HG03039 (cell line): Measurements from ENCODE around the gene AARSD1.
"Not testable (repeated sequence)": the region's sequence is repeated elsewhere in the genome, so short reads cannot be mapped to it uniquely, and the experiment has no call there.

Source experiments
- ATAC-seq: cut with Tn5 transposase; IDR thresholded peaks from one replicate; pipeline ENCODE4 v1.9.1; 2021; ENCODE audit warnings: mild to moderate bottlenecking, moderate library complexity; ENCODE audit not compliant: unreplicated experiment

Gene AARSD1

DNA sequence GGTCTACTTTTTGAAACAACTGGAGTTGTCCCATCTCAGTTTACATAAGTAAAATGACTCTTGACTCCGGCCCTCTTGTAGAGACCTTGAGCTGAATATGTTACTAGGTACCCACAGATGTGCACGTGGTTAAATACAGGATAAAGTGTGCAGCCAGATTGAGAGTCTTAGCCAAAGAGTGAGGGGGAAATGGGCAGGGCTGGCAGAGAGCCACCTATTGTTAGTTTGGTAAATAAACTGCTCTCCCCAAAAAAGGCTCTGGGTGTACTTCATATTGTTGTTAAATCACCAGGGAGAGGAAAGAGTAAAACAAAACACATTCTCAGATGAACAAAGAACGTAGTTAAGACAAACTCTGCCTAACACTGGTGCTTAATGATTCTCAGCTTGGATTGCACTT, 43.3 kb downstream of the AARSD1 start:
- ATAC-seq: no peak

DNA sequence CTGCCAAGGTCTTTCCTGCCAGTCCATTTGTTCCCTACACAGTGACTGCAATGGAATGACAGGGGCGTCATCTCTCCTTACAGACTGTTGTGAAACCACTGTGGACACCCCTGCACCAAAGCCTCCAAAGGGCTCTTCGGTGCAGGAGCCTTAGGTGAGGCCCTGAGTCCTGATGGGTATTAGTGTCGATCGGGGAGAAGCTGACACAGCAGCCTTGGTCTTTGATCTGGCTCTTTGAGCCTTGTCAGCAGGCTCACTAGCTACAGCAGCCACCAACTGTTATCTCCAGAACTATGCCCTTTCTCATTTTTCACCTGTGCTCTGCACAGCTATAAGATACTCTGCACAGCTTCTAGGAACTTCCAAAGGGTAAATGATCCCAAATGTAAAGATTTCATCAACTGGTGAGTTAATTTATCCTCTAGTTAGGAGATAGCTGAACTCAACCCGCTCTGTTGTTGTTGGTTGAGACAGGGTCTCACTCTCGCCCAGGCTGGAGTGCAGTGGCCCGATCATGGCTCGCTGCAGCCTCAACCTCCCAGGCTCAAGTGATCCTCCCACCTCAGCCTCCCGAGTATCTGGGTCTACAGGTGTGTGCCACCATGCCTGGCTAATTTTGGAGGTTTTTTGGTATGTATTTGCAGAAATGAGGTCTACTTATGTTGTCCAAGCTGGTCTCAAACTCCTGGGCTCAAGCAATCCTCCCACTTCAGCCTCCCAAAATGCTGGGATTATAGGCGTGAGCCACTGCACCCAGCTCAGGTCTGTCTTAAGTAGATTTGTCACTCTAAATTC, 44.0 kb downstream of the AARSD1 start:
- ATAC-seq: no peak

DNA sequence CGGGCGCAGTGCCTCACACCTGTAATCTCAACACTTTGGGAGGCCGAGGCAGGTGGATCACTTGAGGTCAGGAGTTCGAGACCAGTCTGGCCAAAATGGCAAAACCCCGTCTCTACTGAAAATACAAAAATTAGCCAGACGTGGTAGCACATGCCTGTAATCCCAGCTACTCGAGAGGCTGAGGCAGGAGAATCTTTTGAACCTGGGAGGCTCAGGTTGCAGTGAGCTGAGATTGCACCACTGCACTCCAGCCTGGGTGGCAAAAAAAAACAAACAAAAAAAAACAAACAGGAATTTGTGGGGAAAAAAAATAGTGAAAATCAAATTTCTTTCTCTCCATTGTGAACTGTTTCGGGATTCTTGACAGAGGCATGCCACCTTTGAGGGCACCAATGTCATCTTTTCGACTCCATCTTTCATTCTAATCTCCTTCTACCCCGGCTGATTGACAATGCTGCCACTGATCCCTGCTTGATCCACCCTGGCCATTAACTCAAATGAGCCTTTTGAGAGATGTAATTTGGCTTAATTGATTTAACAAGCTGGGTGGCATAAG, 44.7 kb downstream of the AARSD1 start:
- not testable (repeated sequence) for ATAC-seq

DNA sequence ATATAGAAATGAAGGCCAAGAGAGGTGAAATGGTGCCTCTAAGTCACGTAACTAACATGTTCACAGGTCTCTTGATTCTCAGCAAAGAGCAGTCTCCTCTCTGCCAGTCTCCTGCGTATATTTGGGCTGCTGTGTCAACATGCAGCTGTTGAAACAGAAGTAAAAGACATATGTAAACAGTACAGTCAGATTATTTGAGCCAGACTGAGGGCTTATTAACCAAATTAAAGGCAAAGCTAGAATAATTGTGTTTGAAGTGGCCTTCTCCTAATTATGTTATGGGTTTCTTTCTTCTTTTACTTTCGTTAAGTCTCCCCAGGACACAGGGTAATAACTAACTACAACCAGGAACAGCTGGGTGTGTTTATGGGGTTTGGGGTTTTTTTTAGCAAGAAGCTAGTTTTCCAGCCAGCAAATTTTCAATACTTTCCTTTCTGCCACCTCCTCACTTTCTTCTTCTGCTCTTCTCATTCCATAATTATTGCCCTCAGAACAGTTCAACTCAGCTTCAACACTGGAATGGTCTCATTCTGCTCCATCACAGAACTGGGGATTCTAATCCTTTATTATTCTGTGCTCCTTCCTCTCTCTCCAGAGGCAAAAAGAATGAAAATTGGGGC, 45.2 kb downstream of the AARSD1 start:
- no peak for ATAC-seq

DNA sequence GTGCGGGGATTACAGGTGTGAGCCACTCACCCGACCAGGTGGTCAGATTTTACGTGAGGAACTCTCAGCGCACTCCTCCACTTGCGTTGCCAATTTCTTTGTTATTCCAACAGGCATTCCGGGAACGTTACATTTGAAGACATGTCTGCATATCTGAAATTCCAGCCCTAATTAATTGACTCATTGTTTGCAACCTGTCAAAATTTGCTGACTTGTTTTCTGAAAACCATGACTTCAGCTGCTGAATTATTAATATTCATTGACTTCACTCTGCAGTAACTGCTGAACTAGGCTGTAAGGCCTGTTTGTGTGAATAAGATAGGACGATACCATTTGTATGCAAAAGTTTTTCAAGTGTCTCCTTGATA, 47.0 kb downstream of the AARSD1 start:
- ATAC-seq: no peak

DNA sequence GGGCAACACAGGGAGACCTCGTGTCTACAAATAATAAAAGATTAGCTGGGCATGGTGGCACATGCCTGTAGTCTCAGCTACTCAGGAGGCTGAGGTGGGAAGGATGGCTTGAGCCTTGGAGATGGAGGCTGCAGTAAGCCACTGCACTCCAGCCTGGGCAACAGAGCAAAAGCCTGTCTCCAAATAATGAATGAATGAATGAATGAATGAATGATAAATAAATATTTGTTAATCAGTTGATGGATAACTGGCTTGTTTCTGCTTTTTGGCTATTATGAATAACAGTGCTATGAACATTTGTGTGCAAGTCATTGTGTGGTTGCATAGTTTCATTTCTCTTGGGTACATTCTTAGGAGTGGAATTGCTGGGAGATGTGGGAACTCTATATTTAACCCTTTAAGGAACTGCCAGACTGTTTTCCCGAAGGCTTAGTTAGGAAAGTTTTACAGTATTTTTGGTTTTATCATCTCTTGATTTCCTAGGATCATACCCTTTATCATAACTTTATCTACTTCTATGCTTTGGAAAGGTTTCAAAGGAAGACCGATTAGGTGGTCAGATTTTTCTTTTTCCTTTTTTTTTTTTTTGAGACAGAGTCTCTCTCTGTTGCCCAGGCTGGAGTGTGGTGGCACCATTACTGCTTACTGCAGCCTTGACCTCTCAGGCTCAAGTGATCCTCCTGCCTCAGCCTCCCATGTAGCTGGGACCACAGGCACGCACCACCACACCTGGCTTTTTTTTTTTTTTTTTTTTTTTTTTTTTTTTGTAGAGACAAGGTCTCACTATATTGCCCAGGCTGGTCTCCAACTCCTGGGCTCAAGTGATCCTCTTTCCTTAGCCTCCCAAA, 47.6 kb downstream of the AARSD1 start:
- ATAC-seq: not testable (repeated sequence)

DNA sequence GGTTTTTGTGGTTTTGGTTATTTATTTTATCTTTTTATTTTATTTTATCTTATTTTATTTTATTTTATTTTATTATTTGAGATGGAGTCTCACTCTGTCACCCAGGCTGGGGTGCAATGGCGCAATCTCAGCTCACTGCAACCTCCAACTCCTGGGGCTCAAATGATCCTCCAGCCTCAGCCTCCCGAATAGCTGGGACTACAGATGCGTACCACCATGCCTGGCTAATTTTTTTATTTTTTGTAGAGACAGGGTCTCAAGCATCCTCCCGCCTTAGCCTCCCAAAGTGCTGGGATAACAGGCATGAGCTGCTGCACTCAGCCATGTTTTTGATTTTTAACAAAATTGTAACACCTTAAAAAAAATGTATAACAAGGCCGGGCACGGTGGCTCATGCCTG, 49.0 kb downstream of the AARSD1 start:
- not testable (repeated sequence) for ATAC-seq

DNA sequence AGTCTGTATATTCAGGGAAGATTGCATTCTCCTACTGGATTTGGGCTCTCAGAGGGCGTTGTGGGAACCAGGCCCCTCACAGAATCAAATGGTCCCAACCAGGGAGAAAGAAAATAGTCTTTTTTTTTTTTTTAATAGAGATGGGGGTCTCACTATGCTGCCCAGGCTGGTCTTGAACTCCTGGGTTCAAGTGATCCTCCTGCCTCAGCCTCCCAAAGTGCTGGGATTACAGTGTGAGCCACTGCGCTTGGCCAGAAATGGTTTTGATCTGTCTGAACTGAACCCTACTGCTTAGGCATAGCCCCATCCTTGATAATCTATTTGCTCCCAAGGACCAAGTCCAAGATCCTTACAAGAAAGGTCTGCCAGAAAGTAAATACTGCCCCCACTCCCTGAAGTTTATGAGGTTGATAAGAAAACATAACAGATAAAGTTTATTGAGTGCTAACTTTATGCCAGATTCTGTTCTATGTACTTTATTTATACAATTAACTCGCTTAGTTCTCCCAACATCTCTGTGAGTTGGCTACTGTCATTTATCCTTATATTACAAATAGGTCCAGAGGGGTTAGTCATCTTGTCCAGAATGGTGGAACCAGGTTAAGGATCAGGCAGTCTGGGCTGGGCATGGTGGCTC, 50.2 kb downstream of the AARSD1 start:
- no peak for ATAC-seq

DNA sequence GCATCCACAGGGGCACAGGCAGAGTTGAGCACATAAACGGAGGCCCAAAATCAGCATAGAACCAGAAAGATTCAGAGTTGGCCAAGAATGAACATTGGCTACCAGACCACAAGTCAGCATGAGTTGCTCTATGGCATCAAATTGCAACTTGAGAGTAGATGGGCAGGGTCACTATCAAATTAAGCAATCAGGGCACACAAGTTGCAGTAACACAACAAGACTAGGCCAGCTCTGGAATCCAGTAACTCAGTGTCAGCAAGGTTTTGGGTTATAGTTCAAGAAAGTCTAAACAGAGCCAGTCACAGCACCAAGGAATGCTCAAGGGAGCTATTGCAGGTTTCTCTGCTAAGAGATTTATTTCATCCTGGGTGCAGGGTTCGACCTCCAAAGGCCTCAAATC, 50.7 kb downstream of the AARSD1 start:
- ATAC-seq: no peak

DNA sequence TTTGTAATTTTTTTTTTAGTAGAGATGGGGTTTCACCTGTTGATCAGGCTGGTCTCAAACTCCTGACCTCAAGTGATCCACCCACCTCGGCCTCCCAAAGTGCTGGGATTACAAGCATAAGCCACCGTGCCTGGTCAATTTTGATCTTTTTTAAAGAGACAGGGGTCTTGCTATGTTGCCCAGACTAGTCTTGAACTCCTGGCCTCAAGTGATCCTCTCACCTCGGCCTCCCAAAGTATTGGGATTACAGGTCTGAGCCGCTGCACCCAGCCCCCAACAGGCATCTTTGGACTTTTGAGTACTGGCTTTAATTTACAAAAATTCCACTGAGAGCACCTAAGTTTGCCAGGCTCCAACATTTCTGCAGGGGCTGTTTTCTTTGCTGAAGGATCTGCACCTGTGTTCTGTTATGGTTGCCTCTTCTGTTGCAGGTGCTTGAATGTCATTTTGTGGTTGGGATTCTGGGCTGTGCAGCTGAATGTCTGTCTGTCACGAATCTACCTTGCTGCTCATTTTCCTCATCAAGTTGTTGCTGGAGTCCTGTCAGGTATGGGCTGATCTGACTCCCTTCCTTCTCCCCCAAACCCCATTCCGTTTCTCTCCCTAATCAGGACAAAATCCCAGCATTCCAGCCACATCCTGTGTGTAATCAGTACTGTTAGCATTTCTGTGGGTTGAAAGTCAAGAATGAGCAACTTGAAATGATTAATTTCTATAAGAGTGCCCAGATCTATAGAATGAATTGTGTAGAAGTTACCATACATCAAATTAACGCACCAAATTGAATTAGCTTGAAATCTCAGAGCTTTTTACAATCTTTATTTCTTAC, 55.2 kb downstream of the AARSD1 start:
- ATAC-seq: no peak

DNA sequence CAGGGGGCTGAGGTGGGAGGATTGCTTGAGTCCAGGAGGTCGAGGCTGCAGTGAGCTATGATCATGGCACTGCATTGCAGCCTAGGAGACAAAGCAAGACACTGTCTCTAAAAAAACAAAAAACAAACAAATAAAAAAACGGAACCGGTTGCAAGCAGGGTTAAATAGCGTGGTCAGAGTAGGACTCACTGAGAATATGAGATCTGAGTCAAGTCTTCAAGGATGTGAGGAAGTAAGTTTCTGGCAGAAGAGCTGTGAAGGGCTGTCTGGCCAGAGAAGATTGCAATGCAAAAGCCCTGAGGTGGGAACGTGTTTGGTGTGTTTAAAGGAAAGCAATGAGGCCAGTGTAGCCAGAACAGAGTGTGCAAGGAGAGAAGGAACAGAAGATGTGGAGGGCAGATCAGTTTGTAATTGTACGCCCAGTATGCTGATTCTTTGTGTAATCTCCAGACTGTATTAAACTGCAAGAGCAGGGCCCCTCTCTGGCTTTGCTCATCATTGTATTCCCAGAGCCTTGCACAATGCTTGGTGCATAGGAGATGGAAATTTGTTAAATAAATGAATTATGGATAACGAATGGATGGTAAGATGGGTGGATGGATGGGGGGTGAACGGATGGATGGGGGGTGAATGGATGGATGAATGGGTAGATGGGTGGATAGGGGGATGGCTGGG, 57.3 kb downstream of the AARSD1 start:
- ATAC-seq: no peak

DNA sequence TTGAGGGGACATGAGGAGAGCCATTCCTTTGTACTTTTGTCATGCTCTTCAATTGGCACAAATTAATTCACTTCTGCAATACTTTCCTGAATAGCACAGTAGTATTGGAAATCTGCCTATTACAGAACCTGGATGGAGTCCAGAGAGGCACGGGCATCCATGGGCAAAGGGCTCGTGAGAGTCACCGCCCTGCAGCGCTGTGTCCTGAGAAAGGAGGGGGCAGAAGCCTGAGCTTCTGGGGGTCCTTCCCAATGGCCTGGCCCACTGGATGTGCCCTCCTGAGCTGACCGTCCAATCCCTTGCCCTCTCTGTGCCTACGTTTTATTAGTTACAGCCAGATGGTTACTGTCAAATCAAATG, 60.2 kb downstream of the AARSD1 start:
- ATAC-seq: no peak

DNA sequence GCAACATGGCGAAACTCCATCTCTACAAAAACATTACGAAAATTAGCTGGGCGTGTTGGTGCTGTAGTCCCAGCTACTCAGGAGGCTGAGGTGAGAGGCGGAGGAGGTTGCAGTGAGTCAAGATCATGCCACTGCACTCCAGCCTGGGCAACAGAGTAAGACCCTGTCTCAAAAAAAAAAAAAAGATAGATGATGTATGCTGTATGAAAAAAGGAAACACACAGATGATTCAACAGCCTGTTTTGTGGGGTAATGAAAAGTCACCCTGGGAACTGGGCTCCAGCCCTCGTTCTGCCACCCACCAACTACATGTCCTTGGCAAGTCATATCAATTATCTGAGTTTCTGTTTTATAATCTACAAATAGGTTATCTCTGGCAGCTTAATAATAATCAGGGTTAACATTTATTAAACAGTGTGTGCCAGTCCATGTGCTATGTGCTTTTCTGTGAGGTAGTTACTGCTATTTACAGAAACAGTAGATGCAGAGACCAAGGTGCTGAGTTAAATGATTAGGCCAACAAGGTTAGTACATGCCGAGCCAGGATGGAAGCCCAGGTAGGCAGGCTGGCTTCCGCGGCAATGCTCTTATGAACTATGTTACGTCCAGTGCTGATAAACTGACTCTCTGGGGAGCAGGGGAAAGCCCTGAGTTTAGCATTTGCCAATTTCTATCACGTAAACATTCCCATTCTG, 62.6 kb downstream of the AARSD1 start:
- no peak for ATAC-seq
